Measurements from ENCODE around the gene NAGPA.

The NAGPA gene

DNA sequence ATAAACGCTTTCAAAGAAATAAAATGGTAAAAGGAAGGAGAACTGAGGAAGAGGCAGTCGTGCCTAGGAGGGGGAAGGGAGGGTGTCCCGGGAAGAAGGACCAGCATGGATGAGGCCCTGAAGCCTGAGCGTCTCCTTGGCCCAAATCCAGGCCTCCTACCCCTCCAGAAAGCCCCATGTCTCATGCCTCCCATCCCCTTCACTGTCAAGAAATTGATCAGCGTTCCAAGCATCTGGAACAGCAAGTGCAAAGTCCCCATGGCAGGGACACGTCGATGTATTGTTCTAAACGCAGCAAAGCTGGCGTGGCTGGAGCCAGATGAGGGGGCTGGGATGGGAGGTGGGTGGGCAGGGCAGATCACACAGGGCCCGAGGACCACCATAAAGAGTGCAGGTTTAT, 53.0 kb downstream of the NAGPA start:
- H3K4me3 ChIP-seq (ENCODE audit: low read depth, low read length): no peak overlapping the region

DNA sequence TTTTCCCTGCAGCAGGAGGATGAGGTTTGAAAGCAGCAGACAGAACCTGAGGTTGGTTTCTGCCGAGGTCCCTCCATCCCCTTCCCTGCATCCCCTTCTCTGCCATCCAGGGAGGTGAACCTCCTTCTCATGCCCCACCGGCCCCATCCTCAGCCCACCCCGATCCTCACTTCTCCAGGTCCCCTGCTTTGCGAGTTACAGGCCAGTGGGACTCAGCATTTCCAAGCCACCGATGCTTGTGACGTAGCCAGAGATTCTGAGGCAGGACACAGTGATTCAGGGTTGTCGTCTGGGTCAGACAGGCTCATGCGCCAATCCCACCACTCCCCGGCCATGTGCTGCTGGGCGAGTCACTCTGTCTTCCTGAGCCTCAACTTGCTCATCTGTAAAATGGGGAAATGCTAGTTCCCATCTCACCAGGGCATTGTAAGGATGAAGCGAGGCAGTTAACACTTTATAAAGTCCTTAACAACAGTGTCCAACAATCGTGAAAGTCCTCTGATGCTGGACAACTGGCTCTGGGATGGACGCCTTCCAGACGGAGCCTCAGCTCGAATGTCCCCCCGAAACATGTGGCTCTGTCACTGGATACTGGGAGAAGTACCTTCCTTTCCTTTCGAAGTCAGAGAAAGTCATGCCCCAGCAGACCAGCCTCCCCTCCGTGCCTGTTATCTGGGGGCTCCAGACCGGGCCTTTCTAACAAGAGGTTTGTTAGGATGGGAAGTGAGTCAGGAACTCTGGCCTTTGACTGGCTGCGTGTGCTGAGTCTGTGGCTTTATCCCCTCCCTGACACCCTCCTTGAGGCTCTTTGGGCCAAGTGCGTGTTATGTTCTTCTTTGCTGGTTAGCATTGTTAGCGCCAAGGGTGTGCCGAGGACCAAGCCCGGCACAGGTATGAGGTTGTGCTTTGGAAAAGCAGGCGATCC, 53.7 kb downstream of the NAGPA start:
- H3K4me3 ChIP-seq (ENCODE audit: low read depth, low read length): no peak overlapping the region

DNA sequence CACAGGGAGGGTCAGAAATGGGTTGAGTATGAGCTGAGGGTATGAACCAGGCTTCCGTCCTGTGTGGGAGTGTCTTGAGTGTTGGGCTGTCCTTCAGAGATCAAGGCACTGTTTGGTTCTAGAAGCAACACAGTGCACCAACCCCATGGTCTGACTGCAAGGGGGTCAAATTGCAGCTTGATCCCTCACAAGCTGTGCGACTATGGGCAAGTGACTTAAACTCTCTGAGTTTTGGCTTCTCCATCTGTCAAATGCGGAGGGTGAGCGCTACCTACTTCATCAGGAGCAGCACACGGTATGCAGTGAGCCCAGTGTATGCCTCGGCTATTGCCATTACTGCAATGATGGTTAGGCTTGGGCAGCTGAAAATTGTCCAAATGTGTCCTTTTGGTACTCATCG, 54.6 kb downstream of the NAGPA start:
- H3K4me3 ChIP-seq (ENCODE audit: low read depth, low read length): no peak overlapping the region

DNA sequence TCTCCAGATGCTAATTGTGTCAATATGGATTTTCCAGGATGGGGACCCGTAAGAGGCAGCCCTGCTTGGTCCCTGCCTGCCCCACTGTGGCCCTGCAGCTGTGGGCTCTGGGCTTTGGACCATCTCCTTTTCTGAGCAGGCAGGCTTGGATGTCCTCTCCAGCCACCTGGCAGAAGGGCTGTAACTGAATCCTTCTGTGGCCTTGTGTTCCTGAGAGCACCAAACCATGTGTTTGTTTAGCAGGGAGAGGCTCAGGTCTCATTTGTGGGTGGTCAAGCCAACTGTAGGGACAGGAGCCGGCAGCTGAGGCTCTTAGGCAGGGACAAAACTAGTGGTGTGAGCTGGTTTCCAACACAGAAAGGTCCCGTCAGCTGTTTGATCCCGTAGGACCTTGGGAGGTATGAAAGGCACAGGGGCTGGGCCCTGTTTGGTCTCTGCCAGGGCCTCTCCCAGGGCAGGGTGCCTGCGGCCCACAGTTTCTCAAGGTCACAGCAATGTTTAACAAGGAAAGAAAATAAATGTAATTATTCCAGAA, 57.1 kb downstream of the NAGPA start:
- no peak overlapping the region for H3K4me3 ChIP-seq (ENCODE audit: low read depth, low read length)

DNA sequence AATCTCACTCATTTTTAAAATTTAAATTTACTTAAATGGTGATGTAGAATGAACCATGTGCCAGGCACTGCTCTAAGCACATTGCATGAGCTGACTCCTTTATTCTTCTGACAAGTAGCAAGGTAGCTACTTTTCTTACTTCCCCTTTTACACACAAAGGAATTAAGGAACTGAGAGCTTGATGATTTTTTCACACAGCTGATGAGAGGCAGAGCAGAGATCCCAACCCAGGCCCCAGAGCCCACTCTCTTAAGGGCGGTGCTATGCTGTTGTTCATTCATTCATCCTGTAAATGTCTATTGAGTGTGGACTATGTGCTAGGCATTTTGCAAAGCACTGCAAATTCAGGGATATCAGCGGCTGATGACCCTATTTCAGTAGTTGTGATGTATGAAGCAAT, 57.7 kb downstream of the NAGPA start:
- no peak overlapping the region for H3K4me3 ChIP-seq (ENCODE audit: low read depth, low read length)

Measured in iPS-11a (cell line).